GM12878 (cell line): ENCODE measurements around the gene THAP10. TPM values are rescaled to one million over a fixed set of nuclear protein-coding genes. Genes with fewer than 3 reads are reported as not detected.

Source experiments
- ATAC-seq: fragments of 200-7000 bp; cut with Tn5 transposase; 3 replicates; pipeline ENCODE4 v1.9.1; 2020; ENCODE audit warnings: mild to moderate bottlenecking, moderate library complexity
- BruUV-seq: library from RNA; stranded (reverse); fragments of 400-500 nt; replicated peaks from 2 replicates; lab custom pipeline; 2021; lab: Mats Ljungman, UMichigan
- CTCF ChIA-PET: fragments of 300-600 bp; sonication (Branson Sonifier 250); formaldehyde crosslinking; extraction: SDS; loops from one replicate; lab custom pipeline; 2021; ENCODE audit warnings: inconsistent platforms; lab: Yijun Ruan, JAX
- POLR2A ChIA-PET: fragments of 350-600 bp; formaldehyde crosslinking; extraction: SDS; loops from one replicate; lab custom pipeline; 2021; ENCODE audit warnings: inconsistent platforms; lab: Charles Lee
- RAD21 ChIA-PET: fragments of 300-600 bp; sonication (Branson Sonifier 250); formaldehyde crosslinking; loops from one replicate; lab custom pipeline; 2023; ENCODE audit warnings: antibody characterized with exemption; ENCODE audit not compliant: unreplicated experiment; lab: Charles Lee
- SMC1A ChIA-PET: fragments of 300-600 bp; sonication (Branson Sonifier 250); formaldehyde crosslinking; loops from one replicate; lab custom pipeline; 2023; ENCODE audit not compliant: unreplicated experiment, uncharacterized antibody; lab: Charles Lee
- DNase-seq: peaks from one replicate; pipeline ENCODE4 v3.0.0-alpha.2; 2011; ENCODE audit warnings: low read depth, low spot score
- FAIRE-seq: peaks from 3 replicates; lab custom pipeline; 2011; peaks lifted over from hg19 to GRCh38; lab: Jason Lieb, UNC
- H2AFZ ChIP-seq: 2 replicates; pipeline ENCODE4 v1.6.0; 2011; ENCODE audit warnings: low read depth, low read length, control low read depth; ENCODE audit not compliant: control insufficient read depth
- H3K27ac ChIP-seq: 2 replicates; pipeline ENCODE4 v1.5.1; 2011; ENCODE audit warnings: control low read depth; ENCODE audit not compliant: control insufficient read depth, insufficient read depth
- H3K27me3 ChIP-seq, 2 experiments: replicated peaks in 1 of 2; 2 replicates each; pipeline versions ENCODE4 v1.6.0 to v1.6.1; 2011; ENCODE audit warnings: low read length in 1 of 2; ENCODE audit not compliant: control insufficient read depth in 2 of 2, insufficient read depth in 2 of 2
- H3K36me3 ChIP-seq, 2 experiments: 2 replicates each; pipeline ENCODE4 v1.5.1; 2011; ENCODE audit warnings: low read length in 1 of 2; ENCODE audit not compliant: control insufficient read depth in 2 of 2, insufficient read depth in 2 of 2
- H3K4me1 ChIP-seq: 2 replicates; pipeline ENCODE4 v1.6.1; 2011; ENCODE audit warnings: mild to moderate bottlenecking, low read length, moderate library complexity, mixed read lengths; ENCODE audit not compliant: control insufficient read depth, insufficient read depth
- H3K4me2 ChIP-seq: 2 replicates; pipeline ENCODE4 v1.6.0; 2011; ENCODE audit warnings: control low read depth; ENCODE audit not compliant: control insufficient read depth, insufficient read depth
- H3K4me3 ChIP-seq: fragments of 200-600 bp; sonication (generic); 2 replicates; pipeline ENCODE4 v1.5.1; 2016
- H3K79me2 ChIP-seq: 2 replicates; pipeline ENCODE4 v1.6.0; 2011; ENCODE audit warnings: low read length; ENCODE audit not compliant: control insufficient read depth, insufficient read depth
- H3K9ac ChIP-seq: 2 replicates; pipeline ENCODE4 v1.8.0; 2011; ENCODE audit warnings: low read length, control low read depth, mixed read lengths; ENCODE audit not compliant: control insufficient read depth, insufficient read depth
- H3K9me3 ChIP-seq: replicated peaks from 3 replicates; pipeline ENCODE4 v1.5.1; 2011; ENCODE audit warnings: mild to moderate bottlenecking, low read length; ENCODE audit not compliant: control insufficient read depth, insufficient read depth
- H4K20me1 ChIP-seq: 2 replicates; pipeline ENCODE4 v1.6.0; 2011; ENCODE audit not compliant: control insufficient read depth, insufficient read depth
- BHLHE40 ChIP-seq, 2 experiments: fragments of 450-650 bp in 1 of 2; IDR thresholded peaks; 2 replicates each; pipeline ENCODE4 v1.6.1; 2011 to 2017; ENCODE audit warnings: low read depth in 2 of 2, borderline replicate concordance in 1 of 2, improper control_type of control experiment in 1 of 2, low read length in 1 of 2, mild to moderate bottlenecking in 1 of 2
- HDAC2 ChIP-seq: fragments of 200-600 bp; sonication (generic); IDR thresholded peaks from 2 replicates; pipeline ENCODE4 v1.6.1; 2017
- KDM1A ChIP-seq: fragments of 200-600 bp; sonication (generic); IDR thresholded peaks from 2 replicates; pipeline ENCODE4 v1.6.1; 2016; ENCODE audit warnings: borderline replicate concordance
- MTA3 ChIP-seq: IDR thresholded peaks from 2 replicates; pipeline ENCODE4 v1.6.1; 2012; ENCODE audit warnings: low read length, inconsistent platforms, borderline replicate concordance
- NFYA ChIP-seq: IDR thresholded peaks from 2 replicates; pipeline ENCODE4 v1.6.1; 2011; ENCODE audit warnings: low read depth, mild to moderate bottlenecking, low read length, improper control_type of control experiment, borderline replicate concordance
- RBBP5 ChIP-seq: fragments of 200-600 bp; sonication (generic); conservative IDR thresholded peaks from 2 replicates; pipeline ENCODE4 v1.6.1; 2016
- WRNIP1 ChIP-seq: IDR thresholded peaks from 2 replicates; pipeline ENCODE4 v1.6.1; 2011; ENCODE audit warnings: low read depth, low read length, improper control_type of control experiment, borderline replicate concordance
- ZNF384 ChIP-seq: IDR thresholded peaks from 2 replicates; pipeline ENCODE4 v1.6.1; 2012; ENCODE audit warnings: low read depth, mild to moderate bottlenecking, low read length, improper control_type of control experiment, borderline replicate concordance
- WGBS: methylation state at CpG from one replicate; pipeline ENCODE4 v1.1.6; 2016; ENCODE audit warnings: low lambda C conversion rate; ENCODE audit not compliant: insufficient replicate concordance, insufficient coverage; ENCODE audit errors: missing lambda C conversion rate; 5-methylcytosine and 5-hydroxymethylcytosine counted together
- in situ Hi-C: fragments of 300-500 bp; cut with MboI; formaldehyde crosslinking; loops from 9 replicates; pipeline ENCODE4 v1.14.3; 2018; ENCODE audit warnings: mixed read lengths
- intact Hi-C: fragments of 100-400 bp; cut with micrococcal nuclease; formaldehyde crosslinking; loops from one replicate; pipeline ENCODE4 v1.14.2; 2022; ENCODE audit not compliant: unreplicated experiment
- polyA plus RNA-seq, 11 experiments: library from polyadenylated mRNA; depleted of rRNA in 4 of 11; unstranded in 6 of 11; stranded (reverse) in 5 of 11; fragments of >200 nt; fragmentation: Nextera tagmentation in 4 of 11; fragmentation: Illumina TruSeq in 1 of 11; extraction: Ambion mirVana in 4 of 11; extraction: Trizol in 1 of 11; gene quantifications; 1 replicate in 1 of 11; 2 replicates in 10 of 11; pipeline versions ENCODE4 v1.2.1 to v1.2.3, GENCODE V29; 2011 to 2016; ENCODE audit warnings: inconsistent platforms in 2 of 11, missing spikeins in 2 of 11, low read depth in 1 of 11
- total RNA-seq, 4 experiments: library from RNA; depleted of rRNA in 3 of 4; stranded (reverse); fragments of >200 nt in 3 of 4; fragmentation: Illumina TruSeq in 1 of 4; extraction: Trizol in 1 of 4; gene quantifications; 2 replicates each; pipeline versions ENCODE4 v1.2.1 to v1.2.3, GENCODE V29; 2013 to 2021
- TF ChIP-seq, protein P1 (sequence below): IDR thresholded peaks from 2 replicates; pipeline ENCODE4 v1.6.1; 2011; ENCODE audit warnings: mild to moderate bottlenecking, low read depth, low read length, moderate library complexity; ENCODE audit not compliant: insufficient replicate concordance
- TF ChIP-seq, protein P2 (sequence below): IDR thresholded peaks from 2 replicates; pipeline ENCODE4 v1.6.1; 2012; ENCODE audit warnings: low read depth, low read length, improper control_type of control experiment

THAP10 gene
- total and polyA plus RNA-seq, 10 of the 15 experiments (the other 5 are each of a cell fraction or from before 2014, with no cell fraction given): 0.35 to 5.2 (median 1.4) TPM

DNA sequence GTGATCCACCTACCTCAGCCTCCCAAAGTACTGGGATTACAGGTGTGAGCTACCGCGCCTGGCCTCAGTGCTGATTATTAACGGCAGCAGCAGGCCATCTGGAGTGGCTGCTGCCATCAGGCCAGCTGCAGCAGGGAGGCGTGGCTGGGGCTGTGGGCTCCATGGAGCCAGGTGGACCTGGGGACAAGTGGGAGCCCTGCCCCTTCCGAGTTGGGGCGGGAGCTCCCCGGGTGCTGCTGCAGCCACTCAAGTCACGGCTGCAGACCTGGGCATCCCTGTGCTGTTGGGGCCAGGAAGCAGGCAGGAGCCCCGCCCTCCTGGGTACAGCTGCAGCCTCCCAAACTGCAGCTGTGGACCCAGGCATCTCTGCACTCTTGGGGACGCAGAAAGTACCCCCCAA, 24.3 kb upstream of the THAP10 start:
- SMC1A ChIA-PET: no interaction called here
- WGBS: 74% methylated on average over 10 of the region's 10 CpGs
- H4K20me1 ChIP-seq: no peaks in the 10 kb centered on the region
- no TSS peak for BruUV-seq
- POLR2A ChIA-PET: no interaction called here
- H3K27ac ChIP-seq: no peak overlapping the region
- no peaks in the 10 kb centered on the region for H3K27me3 ChIP-seq
- ATAC-seq (no peak), DNase-seq (no peak), FAIRE-seq (no peak)
- H2AFZ ChIP-seq: no peak overlapping the region
- H3K4me2 ChIP-seq: no peak overlapping the region
- in situ Hi-C loops: no loop called here
- no peaks in the 10 kb centered on the region for H3K36me3 ChIP-seq
- RAD21 ChIA-PET: no interaction called here
- H3K9ac ChIP-seq: no peak overlapping the region
- H3K79me2 ChIP-seq: no peaks in the 10 kb centered on the region
- H3K9me3 ChIP-seq: peaks cover 3% of the 10 kb centered on the region; the same call in 2 of the 3 replicates
- intact Hi-C loops: no loop called here
- TF ChIP-seq, protein P1, sequence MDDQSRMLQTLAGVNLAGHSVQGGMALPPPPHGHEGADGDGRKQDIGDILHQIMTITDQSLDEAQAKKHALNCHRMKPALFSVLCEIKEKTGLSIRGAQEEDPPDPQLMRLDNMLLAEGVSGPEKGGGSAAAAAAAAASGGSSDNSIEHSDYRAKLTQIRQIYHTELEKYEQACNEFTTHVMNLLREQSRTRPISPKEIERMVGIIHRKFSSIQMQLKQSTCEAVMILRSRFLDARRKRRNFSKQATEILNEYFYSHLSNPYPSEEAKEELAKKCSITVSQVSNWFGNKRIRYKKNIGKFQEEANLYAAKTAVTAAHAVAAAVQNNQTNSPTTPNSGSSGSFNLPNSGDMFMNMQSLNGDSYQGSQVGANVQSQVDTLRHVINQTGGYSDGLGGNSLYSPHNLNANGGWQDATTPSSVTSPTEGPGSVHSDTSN: no peak
- no peak for TF ChIP-seq NFYA
- no peak for TF ChIP-seq WRNIP1
- no peak for TF ChIP-seq MTA3
- no peak for TF ChIP-seq ZNF384
- no peak for TF ChIP-seq KDM1A
- TF ChIP-seq, protein P2, sequence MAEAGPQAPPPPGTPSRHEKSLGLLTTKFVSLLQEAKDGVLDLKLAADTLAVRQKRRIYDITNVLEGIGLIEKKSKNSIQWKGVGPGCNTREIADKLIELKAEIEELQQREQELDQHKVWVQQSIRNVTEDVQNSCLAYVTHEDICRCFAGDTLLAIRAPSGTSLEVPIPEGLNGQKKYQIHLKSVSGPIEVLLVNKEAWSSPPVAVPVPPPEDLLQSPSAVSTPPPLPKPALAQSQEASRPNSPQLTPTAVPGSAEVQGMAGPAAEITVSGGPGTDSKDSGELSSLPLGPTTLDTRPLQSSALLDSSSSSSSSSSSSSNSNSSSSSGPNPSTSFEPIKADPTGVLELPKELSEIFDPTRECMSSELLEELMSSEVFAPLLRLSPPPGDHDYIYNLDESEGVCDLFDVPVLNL: no peak
- no peak for TF ChIP-seq HDAC2
- TF ChIP-seq RBBP5: no peak
- TF ChIP-seq BHLHE40 (IDR thresholded peaks at IDR 0.05; ENCODE audit: borderline replicate concordance in 1 of 2, low read depth in 2 of 2, low read length in 1 of 2): no peak
- CTCF ChIA-PET: no interaction called here
- H3K4me1 ChIP-seq: peaks cover 2% of the 10 kb centered on the region; the same call in 1 of the 2 replicates
- H3K4me3 ChIP-seq: no peak overlapping the region
